OCI-LY7 (cell line): ENCODE measurements around the gene NTM.

Source experiments
- CTCF ChIP-seq: fragments of 200-600 bp; sonication (generic); conservative IDR thresholded peaks from 2 replicates; pipeline ENCODE4 v1.5.1; 2014; ENCODE audit warnings: mild to moderate bottlenecking, antibody characterized with exemption, low read length, moderate library complexity, mixed read lengths
- EZH2phosphoT487 ChIP-seq: fragments of 200-600 bp; sonication (generic); IDR thresholded peaks from 2 replicates; pipeline ENCODE4 v1.6.1; 2018; ENCODE audit warnings: low read depth, borderline replicate concordance, mild to moderate bottlenecking, mixed run types, antibody characterized with exemption, low read length, moderate library complexity, mixed read lengths

- no peak for TF ChIP-seq CTCF
- no peak for TF ChIP-seq EZH2phosphoT487
These were observed 532.0 kb downstream of the NTM start for GRCh38 chr11:131902421-131902820.
